GM19438 (cell line): ENCODE data around the gene GRK2.
"Not testable (repeated sequence)": the region's sequence is repeated elsewhere in the genome, so short reads cannot be mapped to it uniquely, and the experiment has no call there.

Source experiments
- ATAC-seq: cut with Tn5 transposase; IDR thresholded peaks from one replicate; pipeline ENCODE4 v1.9.1; 2021; ENCODE audit warnings: low read depth; ENCODE audit not compliant: unreplicated experiment

The GRK2 gene

DNA sequence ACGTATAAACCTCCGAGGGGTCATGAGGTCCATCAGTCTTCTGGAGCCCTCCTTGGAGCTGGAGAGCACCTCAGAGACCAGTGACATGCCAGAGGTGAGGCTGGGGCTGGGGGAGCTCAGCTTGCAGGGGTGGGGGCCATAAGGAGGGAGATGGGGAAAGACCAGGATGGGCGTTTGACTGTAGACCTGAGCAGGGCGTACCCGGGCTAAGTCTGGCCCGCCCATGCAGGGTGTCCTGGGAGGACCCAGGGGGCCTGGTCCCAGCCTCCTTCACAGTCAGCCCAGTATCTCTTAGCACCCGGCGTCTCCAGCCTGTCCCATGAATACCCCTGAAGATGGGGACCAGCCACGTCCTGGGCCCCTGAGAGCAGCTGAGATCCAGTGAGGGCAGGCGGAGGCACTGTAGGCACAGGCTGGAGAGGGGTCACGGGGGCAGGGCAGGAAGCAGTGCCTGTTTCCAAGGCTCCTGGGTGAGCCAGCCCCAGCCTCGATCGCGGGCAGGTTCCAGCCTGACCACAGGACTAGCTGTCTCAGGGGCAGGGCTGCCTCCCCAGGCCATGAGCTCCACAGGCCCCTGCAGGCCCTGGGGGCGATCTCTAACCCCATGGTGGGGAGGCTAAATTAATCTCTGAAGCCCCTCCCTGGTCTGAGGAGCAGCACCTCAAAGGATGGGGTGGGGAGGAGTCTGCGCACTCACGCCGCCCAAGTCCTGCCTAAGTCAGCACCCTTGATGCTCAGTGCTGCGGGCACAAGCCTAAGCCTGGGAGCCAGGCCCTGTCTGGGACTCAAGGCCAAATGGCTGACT is 44.2 kb downstream of the GRK2 start:
- no peak for ATAC-seq

DNA sequence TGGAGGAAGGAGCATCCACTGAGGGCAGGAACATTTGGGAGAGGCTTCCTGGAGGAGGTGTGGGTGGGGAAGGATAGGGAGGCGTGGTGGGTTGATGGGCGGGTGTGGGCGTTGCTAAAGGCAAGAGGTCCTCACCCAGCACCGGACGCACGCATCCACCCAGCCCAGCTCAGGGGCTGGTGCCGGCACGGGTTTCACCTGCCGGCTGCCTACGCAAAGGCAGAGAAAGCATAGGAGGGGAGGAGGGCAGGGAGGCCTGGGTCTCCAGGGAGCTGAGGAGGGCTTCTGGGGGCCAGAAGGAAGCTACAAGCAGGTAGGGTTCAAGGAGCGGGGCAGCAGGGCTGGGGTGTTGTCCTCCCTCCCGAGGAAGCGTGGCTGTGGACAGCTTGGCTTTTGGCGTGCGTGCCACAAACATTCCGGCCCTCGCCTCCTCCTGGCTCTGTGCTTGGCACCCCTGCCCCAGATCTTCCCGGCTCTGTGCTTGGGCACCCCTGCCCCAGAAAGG is 44.8 kb downstream of the GRK2 start:
- ATAC-seq, result no peak

DNA sequence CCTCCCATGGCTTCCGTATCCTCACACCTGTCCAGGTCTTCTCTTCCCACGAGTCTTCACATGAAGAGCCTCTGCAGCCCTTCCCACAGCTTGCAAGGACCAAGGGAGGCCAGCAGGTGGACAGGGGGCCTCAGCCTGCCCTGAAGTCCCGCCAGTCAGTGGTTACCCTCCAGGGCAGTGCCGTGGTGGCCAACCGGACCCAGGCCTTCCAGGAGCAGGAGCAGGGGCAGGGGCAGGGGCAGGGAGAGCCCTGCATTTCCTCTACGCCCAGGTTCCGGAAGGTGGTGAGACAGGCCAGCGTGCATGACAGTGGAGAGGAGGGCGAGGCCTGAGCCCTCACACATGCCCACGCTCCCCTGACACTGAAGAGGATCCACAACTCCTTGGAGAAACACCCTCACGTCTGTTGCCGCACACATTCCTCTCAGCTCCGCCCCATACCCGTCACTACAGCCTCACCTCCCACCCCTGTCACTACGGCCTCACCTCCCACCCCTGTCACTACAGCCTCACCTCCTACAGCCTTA is 45.3 kb downstream of the GRK2 start:
- ATAC-seq, result no peak

DNA sequence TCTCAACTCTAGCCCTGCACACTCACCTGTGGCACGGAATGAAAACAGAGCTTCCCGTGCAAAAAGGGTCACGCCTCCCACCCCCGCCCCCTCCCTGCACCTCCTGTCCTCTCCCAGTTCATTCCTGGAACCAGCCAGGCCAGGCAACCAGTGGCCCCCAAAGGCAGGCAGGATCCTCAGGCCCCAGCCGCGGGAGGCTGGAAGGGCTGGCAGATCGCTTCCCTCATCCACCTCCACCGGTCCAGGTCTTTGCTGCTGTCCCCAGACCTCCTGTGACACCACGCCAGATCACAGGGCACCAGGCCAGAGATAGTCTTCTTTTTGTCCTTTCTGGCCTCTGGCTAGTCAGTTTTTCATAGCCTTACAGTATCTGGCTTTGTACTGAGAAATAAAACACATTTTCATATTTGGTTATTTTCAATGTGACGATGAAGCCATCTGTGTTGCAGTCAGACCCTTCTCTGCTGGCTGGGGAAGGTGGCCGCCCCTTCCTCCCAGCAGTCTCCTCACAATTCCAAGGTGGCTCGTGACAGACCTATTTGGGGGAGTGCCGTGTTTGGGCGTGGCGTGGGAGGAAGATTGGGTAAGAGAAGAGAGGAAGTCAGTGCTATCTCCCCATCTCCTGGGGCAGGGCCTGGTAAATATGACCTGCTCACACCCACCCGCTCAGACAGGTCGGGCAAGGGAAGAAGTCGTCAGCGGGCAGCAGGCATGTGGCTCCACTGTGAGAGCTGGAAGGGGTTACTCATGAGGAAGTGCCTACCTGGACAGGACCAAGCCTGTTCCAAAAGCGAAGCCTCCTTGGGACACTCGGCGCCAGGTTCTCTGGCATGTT is 46.1 kb downstream of the GRK2 start:
- no peak for ATAC-seq

- no peak for ATAC-seq
Observed at GRCh38 chr11:67313125-67313890, 47.0 kb downstream of the GRK2 start.

DNA sequence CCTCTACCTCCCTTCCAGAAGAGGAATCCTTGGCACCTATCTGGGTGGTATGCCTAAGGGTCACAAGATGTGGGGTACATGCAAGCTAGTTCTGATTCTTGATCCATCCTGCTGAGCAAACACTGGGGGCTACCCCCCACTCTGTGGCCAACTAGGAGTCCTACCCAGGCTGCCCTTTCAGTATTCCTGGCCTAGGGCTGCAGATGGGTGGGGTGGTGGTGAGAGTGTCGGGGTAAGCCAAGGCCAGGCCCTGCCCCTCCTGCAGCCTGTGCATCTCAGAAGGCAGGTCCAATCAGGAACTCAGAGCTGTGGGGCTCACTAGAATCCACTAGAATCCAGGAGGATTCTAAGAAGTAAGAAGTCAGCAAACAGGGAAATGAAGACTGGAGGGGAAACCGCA is 47.9 kb downstream of the GRK2 start:
- no peak for ATAC-seq

DNA sequence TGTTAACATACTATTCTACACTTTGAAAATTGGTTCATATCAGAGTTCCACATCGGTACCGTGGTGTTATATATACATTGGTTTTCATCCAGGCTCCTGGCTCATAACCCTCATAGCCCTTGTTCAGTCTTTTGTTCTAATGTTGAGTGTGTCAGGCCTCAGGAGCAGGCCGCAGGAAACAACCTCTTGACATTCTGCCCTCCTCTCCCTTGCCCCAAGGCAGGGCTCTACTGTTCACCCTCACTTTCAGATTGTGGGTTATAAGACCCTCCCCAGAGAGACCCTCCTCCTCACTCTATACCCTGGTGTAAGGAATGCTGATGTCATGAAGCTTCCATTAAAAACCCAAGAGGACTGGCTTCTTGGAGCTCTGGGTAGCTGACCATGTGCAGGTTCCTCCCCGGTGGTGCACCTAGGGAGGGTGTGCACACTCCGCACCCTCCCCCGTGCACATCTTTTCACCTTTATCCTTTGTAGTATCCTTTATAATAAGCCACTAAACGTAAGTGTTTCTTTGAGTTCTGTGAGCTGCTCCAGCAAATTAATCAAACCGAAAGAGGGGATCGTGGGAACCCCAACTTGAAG is 49.1 kb downstream of the GRK2 start:
- no peak for ATAC-seq

DNA sequence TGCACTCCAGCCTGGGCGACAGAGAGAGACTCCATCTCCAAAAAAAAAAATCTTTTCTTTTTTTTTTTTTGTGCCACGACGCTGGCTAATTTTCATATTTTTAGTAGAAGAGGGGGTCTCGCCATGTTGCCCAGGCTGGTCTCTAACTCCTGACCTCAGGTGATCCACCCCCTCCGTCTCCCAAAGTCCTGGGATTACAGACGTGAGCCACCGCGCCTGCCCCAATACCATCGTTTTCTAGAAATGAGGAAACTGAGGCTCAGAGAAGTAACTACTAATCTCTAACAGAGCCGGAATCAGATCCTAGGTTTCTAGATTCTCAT is 50.6 kb downstream of the GRK2 start:
- no peak for ATAC-seq

DNA sequence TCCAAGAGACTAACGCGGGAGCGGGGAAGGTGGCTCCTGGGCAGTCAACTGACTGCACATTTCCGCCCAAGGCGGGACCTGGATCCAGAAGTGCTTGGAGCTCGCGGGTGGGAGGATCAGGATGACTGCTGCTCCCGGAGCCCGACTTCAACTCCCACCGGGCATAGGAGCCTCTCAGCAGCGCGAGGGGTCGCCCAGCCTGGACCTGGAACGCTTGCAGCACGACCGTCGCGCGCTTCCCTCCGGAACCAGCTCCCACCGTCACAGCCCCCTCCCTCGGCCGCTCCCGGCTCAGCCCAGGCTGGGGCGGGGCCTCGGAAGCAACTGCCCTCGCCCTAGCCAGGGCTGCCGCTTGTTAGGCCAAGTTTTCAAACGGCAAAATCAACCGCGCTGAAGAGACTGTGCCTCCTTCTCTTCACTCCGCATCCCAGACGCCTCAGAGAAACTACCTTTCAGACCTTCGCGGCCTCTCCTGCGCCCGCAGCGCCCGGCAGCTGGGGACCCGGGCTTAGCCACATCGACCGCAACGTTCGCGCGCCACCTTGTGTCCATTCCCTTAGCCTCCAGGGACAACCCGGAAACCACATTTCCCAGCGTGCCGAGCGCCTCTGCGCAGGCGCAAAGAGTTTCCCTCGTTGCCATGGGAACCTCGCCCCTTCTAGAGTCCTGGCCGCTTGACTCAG is 51.1 kb downstream of the GRK2 start:
- ATAC-seq, result peak; percentile 72

DNA sequence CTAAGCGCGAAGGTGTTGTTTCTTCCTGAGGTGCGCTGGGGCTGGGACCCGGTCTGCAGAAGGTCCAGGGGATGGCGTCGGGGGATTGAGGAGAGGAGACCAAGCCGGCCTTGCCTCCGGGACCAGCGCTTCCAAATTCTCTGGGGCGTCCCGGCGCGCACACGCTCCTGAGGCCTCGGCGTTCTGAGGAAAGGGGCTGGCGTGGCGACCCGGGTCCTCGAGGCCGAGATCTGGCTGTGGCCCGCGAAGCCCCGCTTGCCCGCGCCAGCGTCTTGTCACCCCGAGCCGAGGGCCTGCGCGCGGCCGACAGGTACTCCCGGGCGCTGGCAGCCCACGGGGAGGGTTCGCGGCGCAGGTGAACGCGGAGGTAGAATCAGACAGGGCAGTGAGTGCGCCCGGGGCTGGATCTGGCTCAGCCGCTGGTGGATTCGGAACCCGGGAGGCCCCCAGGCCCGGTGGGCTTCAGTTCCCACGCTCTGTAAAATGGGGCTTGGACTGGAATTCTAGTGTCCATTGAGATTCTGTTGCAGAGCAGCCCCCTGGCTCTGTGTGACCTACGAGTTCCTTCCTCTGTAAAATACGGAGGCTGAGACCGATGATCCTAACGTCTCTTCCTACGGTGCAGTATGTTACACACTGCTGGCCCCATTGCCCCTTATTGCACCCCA is 51.7 kb downstream of the GRK2 start:
- ATAC-seq, result peak; percentile 6

DNA sequence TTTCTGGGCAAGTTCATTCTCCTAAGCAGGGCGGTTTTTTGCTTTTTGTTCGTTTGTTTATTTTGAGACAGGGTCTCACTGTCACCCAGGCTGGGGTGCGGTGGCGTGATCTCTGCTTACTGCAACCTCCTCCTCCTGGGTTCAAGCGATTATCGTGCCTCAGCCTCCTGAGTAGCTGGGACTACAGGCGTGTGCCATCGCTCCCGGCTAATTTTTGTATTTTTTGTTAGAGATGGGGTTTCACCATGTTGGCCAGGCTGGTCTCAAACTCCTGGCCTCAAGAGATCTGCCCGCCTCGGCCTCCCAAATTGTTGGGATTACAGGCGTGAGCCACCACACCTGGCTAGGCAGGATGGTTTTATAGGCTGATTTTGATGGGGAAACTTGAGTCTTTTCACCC is 52.6 kb downstream of the GRK2 start:
- ATAC-seq, result not testable (repeated sequence)

GRCh38 chr11:67320011-67320410 is 53.7 kb downstream of the GRK2 start:
- no peak for ATAC-seq

DNA sequence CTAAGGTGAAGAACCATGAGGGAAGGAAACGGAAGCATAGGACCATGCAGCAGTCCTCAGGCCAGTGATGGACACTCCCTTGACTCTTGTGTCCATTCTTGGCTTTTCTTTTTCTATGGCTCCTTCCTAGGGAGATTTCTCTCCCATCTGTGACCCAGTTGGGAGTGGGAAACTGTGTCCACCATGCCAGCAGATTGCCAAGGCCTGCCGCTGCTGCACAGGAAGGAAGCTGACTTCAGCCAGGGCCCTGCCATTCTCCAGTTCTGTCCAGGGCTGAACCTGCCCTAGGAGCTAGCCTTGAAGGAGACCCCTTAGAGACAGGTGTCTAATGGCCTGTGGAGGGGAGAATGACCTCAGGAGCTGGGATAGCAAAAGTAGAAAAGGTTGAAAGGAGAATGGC is 54.4 kb downstream of the GRK2 start:
- ATAC-seq, result no peak

- ATAC-seq, result no peak
Observed at GRCh38 chr11:67321313-67321871, 55.1 kb downstream of the GRK2 start.

- no peak for ATAC-seq
Observed at GRCh38 chr11:67322049-67322448, 55.8 kb downstream of the GRK2 start.

DNA sequence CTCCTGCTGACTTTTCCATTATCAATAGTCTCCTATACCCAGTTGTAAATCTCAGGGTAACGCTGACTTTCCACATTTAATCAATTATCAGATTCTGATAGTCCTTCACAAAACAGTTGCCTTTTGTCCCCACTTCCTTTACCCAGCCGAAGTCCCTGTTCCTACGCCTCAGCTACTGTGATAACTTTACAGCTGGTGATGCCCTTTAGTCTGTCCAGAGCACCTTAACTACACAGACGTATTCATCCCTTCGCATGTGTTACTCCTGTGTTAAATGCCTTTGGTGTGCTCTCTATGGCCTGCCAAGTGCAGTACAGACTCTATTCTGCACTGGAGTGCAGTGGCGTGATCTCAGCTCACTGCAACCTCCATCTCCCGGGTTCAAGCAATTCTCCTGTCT is 57.3 kb downstream of the GRK2 start:
- no peak for ATAC-seq

GRCh38 chr11:67332081-67332691 is 65.9 kb downstream of the GRK2 start:
- ATAC-seq, result no peak
